GM12878 (cell line): Measurements from ENCODE around the gene ZNF385D. TPM values are rescaled to one million over a fixed set of nuclear protein-coding genes. Genes with fewer than 3 reads are reported as not detected.

Source experiments
- ATAC-seq: fragments of 200-7000 bp; cut with Tn5 transposase; 3 replicates; pipeline ENCODE4 v1.9.1; 2020; ENCODE audit warnings: mild to moderate bottlenecking, moderate library complexity
- BruUV-seq: library from RNA; stranded (reverse); fragments of 400-500 nt; replicated peaks from 2 replicates; lab custom pipeline; 2021; lab: Mats Ljungman, UMichigan
- CTCF ChIA-PET: fragments of 300-600 bp; sonication (Branson Sonifier 250); formaldehyde crosslinking; extraction: SDS; loops from one replicate; lab custom pipeline; 2021; ENCODE audit warnings: inconsistent platforms; lab: Yijun Ruan, JAX
- POLR2A ChIA-PET: fragments of 350-600 bp; formaldehyde crosslinking; extraction: SDS; loops from one replicate; lab custom pipeline; 2021; ENCODE audit warnings: inconsistent platforms; lab: Charles Lee
- RAD21 ChIA-PET: fragments of 300-600 bp; sonication (Branson Sonifier 250); formaldehyde crosslinking; loops from one replicate; lab custom pipeline; 2023; ENCODE audit warnings: antibody characterized with exemption; ENCODE audit not compliant: unreplicated experiment; lab: Charles Lee
- SMC1A ChIA-PET: fragments of 300-600 bp; sonication (Branson Sonifier 250); formaldehyde crosslinking; loops from one replicate; lab custom pipeline; 2023; ENCODE audit not compliant: unreplicated experiment, uncharacterized antibody; lab: Charles Lee
- DNase-seq: peaks from one replicate; pipeline ENCODE4 v3.0.0-alpha.2; 2011; ENCODE audit warnings: low read depth, low spot score
- FAIRE-seq: peaks from 3 replicates; lab custom pipeline; 2011; peaks lifted over from hg19 to GRCh38; lab: Jason Lieb, UNC
- H2AFZ ChIP-seq: 2 replicates; pipeline ENCODE4 v1.6.0; 2011; ENCODE audit warnings: low read depth, low read length, control low read depth; ENCODE audit not compliant: control insufficient read depth
- H3K27ac ChIP-seq: 2 replicates; pipeline ENCODE4 v1.5.1; 2011; ENCODE audit warnings: control low read depth; ENCODE audit not compliant: control insufficient read depth, insufficient read depth
- H3K27me3 ChIP-seq, 2 experiments: replicated peaks in 1 of 2; 2 replicates each; pipeline versions ENCODE4 v1.6.0 to v1.6.1; 2011; ENCODE audit warnings: low read length in 1 of 2; ENCODE audit not compliant: control insufficient read depth in 2 of 2, insufficient read depth in 2 of 2
- H3K36me3 ChIP-seq, 2 experiments: 2 replicates each; pipeline ENCODE4 v1.5.1; 2011; ENCODE audit warnings: low read length in 1 of 2; ENCODE audit not compliant: control insufficient read depth in 2 of 2, insufficient read depth in 2 of 2
- H3K4me1 ChIP-seq: 2 replicates; pipeline ENCODE4 v1.6.1; 2011; ENCODE audit warnings: mild to moderate bottlenecking, low read length, moderate library complexity, mixed read lengths; ENCODE audit not compliant: control insufficient read depth, insufficient read depth
- H3K4me2 ChIP-seq: 2 replicates; pipeline ENCODE4 v1.6.0; 2011; ENCODE audit warnings: control low read depth; ENCODE audit not compliant: control insufficient read depth, insufficient read depth
- H3K4me3 ChIP-seq: fragments of 200-600 bp; sonication (generic); 2 replicates; pipeline ENCODE4 v1.5.1; 2016
- H3K79me2 ChIP-seq: 2 replicates; pipeline ENCODE4 v1.6.0; 2011; ENCODE audit warnings: low read length; ENCODE audit not compliant: control insufficient read depth, insufficient read depth
- H3K9ac ChIP-seq: 2 replicates; pipeline ENCODE4 v1.8.0; 2011; ENCODE audit warnings: low read length, control low read depth, mixed read lengths; ENCODE audit not compliant: control insufficient read depth, insufficient read depth
- H3K9me3 ChIP-seq: replicated peaks from 3 replicates; pipeline ENCODE4 v1.5.1; 2011; ENCODE audit warnings: mild to moderate bottlenecking, low read length; ENCODE audit not compliant: control insufficient read depth, insufficient read depth
- H4K20me1 ChIP-seq: 2 replicates; pipeline ENCODE4 v1.6.0; 2011; ENCODE audit not compliant: control insufficient read depth, insufficient read depth
- ETV6 ChIP-seq, 2 experiments: fragments of 450-650 bp in 1 of 2; IDR thresholded peaks in 1 of 2; conservative IDR thresholded peaks in 1 of 2; 2 replicates each; pipeline ENCODE4 v1.6.1; 2014; ENCODE audit warnings: antibody characterized with exemption in 1 of 2, borderline replicate concordance in 1 of 2, low read depth in 1 of 2, mild to moderate bottlenecking in 1 of 2, moderate library complexity in 1 of 2
- MYC ChIP-seq: IDR thresholded peaks from 2 replicates; pipeline ENCODE4 v1.6.1; 2011; ENCODE audit warnings: mild to moderate bottlenecking, low read length, moderate library complexity, inconsistent platforms; ENCODE audit not compliant: insufficient read depth, insufficient replicate concordance, insufficient read length, severe bottlenecking
- NFIC ChIP-seq: IDR thresholded peaks from 2 replicates; pipeline ENCODE4 v1.6.1; 2012; ENCODE audit warnings: low read depth, mild to moderate bottlenecking, inconsistent platforms, low read length, moderate library complexity
- NFXL1 ChIP-seq: fragments of 450-650 bp; IDR thresholded peaks from 2 replicates; pipeline ENCODE4 v1.6.1; 2017; ENCODE audit warnings: antibody characterized with exemption, mild to moderate bottlenecking, borderline replicate concordance
- NFYA ChIP-seq: IDR thresholded peaks from 2 replicates; pipeline ENCODE4 v1.6.1; 2011; ENCODE audit warnings: low read depth, mild to moderate bottlenecking, low read length, improper control_type of control experiment, borderline replicate concordance
- RCOR1 ChIP-seq: conservative IDR thresholded peaks from 2 replicates; pipeline ENCODE4 v1.6.1; 2012; ENCODE audit warnings: low read depth, low read length, improper control_type of control experiment
- SREBF2 ChIP-seq: IDR thresholded peaks from 2 replicates; pipeline ENCODE4 v1.6.1; 2012; ENCODE audit warnings: mild to moderate bottlenecking, low read length
- SUPT20H ChIP-seq: IDR thresholded peaks from 2 replicates; pipeline ENCODE4 v1.6.1; 2011; ENCODE audit warnings: low read depth, mild to moderate bottlenecking, low read length, moderate library complexity, borderline replicate concordance; ENCODE audit not compliant: control insufficient read depth
- ZNF207 ChIP-seq: fragments of 450-650 bp; IDR thresholded peaks from 2 replicates; pipeline ENCODE4 v1.6.1; 2014; ENCODE audit warnings: antibody characterized with exemption, mild to moderate bottlenecking, borderline replicate concordance
- WGBS: methylation state at CpG from one replicate; pipeline ENCODE4 v1.1.6; 2016; ENCODE audit warnings: low lambda C conversion rate; ENCODE audit not compliant: insufficient replicate concordance, insufficient coverage; ENCODE audit errors: missing lambda C conversion rate; 5-methylcytosine and 5-hydroxymethylcytosine counted together
- in situ Hi-C: fragments of 300-500 bp; cut with MboI; formaldehyde crosslinking; loops from 9 replicates; pipeline ENCODE4 v1.14.3; 2018; ENCODE audit warnings: mixed read lengths
- intact Hi-C: fragments of 100-400 bp; cut with micrococcal nuclease; formaldehyde crosslinking; loops from one replicate; pipeline ENCODE4 v1.14.2; 2022; ENCODE audit not compliant: unreplicated experiment
- polyA plus RNA-seq, 11 experiments: library from polyadenylated mRNA; depleted of rRNA in 4 of 11; unstranded in 6 of 11; stranded (reverse) in 5 of 11; fragments of >200 nt; fragmentation: Nextera tagmentation in 4 of 11; fragmentation: Illumina TruSeq in 1 of 11; extraction: Ambion mirVana in 4 of 11; extraction: Trizol in 1 of 11; gene quantifications; 1 replicate in 1 of 11; 2 replicates in 10 of 11; pipeline versions ENCODE4 v1.2.1 to v1.2.3, GENCODE V29; 2011 to 2016; ENCODE audit warnings: inconsistent platforms in 2 of 11, missing spikeins in 2 of 11, low read depth in 1 of 11
- total RNA-seq, 4 experiments: library from RNA; depleted of rRNA in 3 of 4; stranded (reverse); fragments of >200 nt in 3 of 4; fragmentation: Illumina TruSeq in 1 of 4; extraction: Trizol in 1 of 4; gene quantifications; 2 replicates each; pipeline versions ENCODE4 v1.2.1 to v1.2.3, GENCODE V29; 2013 to 2021
- TF ChIP-seq, protein P1 (sequence below): fragments of 450-650 bp; IDR thresholded peaks from 2 replicates; pipeline ENCODE4 v1.6.1; 2017; ENCODE audit warnings: mild to moderate bottlenecking, low read depth, inconsistent platforms; ENCODE audit not compliant: poor library complexity, severe bottlenecking
- TF ChIP-seq, protein P2 (sequence below): IDR thresholded peaks from 2 replicates; pipeline ENCODE4 v1.6.1; 2012; ENCODE audit warnings: low read depth, low read length, improper control_type of control experiment
- TF ChIP-seq, protein P3 (sequence below): fragments of 450-650 bp; IDR thresholded peaks from 2 replicates; pipeline ENCODE4 v1.6.1; 2016; ENCODE audit warnings: mild to moderate bottlenecking
- TF ChIP-seq, protein P4 (sequence below): fragments of 450-650 bp; formaldehyde crosslinking; IDR thresholded peaks from 2 replicates; pipeline ENCODE4 v1.4.0; 2020; ENCODE audit warnings: mild to moderate bottlenecking, moderate library complexity
- TF ChIP-seq, protein P5 (sequence below): fragments of 450-650 bp; IDR thresholded peaks from 2 replicates; pipeline ENCODE4 v1.6.1; 2017; ENCODE audit warnings: low read depth, mild to moderate bottlenecking, moderate library complexity

Gene ZNF385D
- total and polyA plus RNA-seq, 10 of the 15 experiments (the other 5 are each of a cell fraction or from before 2014, with no cell fraction given), result 0.01 to 0.62 (median 0.18) TPM; not detected in 5

DNA sequence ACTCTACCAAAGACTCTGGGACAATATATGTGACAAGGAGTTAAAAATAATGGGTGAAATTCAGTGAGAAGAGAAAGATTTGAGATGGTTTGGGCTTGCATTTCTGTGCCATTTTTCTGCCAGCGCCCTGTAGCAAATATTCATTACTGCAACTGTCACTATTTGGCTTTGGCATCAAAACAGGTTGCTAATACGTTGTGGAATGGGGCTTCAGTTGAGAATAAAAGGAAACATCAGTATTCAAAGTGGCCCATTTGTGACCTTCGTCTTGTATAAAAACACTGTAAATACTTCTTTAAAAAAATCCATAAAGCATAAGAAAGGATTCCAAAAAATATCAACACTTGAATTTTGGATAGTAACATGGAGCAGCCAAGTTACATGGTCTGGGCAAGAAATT is 309.2 kb downstream of the ZNF385D start:
- WGBS, result 0% methylated on average over 3 of the region's 3 CpGs
- in situ Hi-C loops (no loop called here), intact Hi-C loops (no loop called here)
- Histone ChIP-seq H3K27me3 (no peaks in the 10 kb centered on the region), H4K20me1 (no peaks in the 10 kb centered on the region), H3K79me2 (no peaks in the 10 kb centered on the region), H3K4me3 (no peak overlapping the region), H3K27ac (no peak overlapping the region), H3K4me1 (no peaks in the 10 kb centered on the region), H3K4me2 (no peak overlapping the region), H3K9me3 (no peaks in the 10 kb centered on the region), H2AFZ (no peak overlapping the region), H3K9ac (no peak overlapping the region), H3K36me3 (no peaks in the 10 kb centered on the region)
- BruUV-seq, result no TSS peak
- ChIA-PET CTCF (no interaction called here), RAD21 (no interaction called here), POLR2A (no interaction called here), SMC1A (interaction anchor here (0.6 to 3.1 kb wide), 3 partner anchors 10 to 122 kb away, joined by 3 to 11 read pairs (median 4); no protein-coding TSS in a partner anchor)
- FAIRE-seq (no peak), DNase-seq (no peak), ATAC-seq (no peak)
- TF ChIP-seq RCOR1, result no peak
- TF ChIP-seq, protein P1, sequence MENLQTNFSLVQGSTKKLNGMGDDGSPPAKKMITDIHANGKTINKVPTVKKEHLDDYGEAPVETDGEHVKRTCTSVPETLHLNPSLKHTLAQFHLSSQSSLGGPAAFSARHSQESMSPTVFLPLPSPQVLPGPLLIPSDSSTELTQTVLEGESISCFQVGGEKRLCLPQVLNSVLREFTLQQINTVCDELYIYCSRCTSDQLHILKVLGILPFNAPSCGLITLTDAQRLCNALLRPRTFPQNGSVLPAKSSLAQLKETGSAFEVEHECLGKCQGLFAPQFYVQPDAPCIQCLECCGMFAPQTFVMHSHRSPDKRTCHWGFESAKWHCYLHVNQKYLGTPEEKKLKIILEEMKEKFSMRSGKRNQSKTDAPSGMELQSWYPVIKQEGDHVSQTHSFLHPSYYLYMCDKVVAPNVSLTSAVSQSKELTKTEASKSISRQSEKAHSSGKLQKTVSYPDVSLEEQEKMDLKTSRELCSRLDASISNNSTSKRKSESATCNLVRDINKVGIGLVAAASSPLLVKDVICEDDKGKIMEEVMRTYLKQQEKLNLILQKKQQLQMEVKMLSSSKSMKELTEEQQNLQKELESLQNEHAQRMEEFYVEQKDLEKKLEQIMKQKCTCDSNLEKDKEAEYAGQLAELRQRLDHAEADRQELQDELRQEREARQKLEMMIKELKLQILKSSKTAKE, result no peak
- TF ChIP-seq SUPT20H, result no peak
- TF ChIP-seq, protein P2, sequence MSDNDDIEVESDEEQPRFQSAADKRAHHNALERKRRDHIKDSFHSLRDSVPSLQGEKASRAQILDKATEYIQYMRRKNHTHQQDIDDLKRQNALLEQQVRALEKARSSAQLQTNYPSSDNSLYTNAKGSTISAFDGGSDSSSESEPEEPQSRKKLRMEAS, result no peak
- TF ChIP-seq SREBF2, result no peak
- no peak for TF ChIP-seq NFXL1
- TF ChIP-seq, protein P3, sequence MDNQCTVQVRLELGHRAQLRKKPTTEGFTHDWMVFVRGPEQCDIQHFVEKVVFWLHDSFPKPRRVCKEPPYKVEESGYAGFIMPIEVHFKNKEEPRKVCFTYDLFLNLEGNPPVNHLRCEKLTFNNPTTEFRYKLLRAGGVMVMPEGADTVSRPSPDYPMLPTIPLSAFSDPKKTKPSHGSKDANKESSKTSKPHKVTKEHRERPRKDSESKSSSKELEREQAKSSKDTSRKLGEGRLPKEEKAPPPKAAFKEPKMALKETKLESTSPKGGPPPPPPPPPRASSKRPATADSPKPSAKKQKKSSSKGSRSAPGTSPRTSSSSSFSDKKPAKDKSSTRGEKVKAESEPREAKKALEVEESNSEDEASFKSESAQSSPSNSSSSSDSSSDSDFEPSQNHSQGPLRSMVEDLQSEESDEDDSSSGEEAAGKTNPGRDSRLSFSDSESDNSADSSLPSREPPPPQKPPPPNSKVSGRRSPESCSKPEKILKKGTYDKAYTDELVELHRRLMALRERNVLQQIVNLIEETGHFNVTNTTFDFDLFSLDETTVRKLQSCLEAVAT, result no peak
- no peak for TF ChIP-seq NFYA
- no peak for TF ChIP-seq ZNF207
- TF ChIP-seq, protein P4, sequence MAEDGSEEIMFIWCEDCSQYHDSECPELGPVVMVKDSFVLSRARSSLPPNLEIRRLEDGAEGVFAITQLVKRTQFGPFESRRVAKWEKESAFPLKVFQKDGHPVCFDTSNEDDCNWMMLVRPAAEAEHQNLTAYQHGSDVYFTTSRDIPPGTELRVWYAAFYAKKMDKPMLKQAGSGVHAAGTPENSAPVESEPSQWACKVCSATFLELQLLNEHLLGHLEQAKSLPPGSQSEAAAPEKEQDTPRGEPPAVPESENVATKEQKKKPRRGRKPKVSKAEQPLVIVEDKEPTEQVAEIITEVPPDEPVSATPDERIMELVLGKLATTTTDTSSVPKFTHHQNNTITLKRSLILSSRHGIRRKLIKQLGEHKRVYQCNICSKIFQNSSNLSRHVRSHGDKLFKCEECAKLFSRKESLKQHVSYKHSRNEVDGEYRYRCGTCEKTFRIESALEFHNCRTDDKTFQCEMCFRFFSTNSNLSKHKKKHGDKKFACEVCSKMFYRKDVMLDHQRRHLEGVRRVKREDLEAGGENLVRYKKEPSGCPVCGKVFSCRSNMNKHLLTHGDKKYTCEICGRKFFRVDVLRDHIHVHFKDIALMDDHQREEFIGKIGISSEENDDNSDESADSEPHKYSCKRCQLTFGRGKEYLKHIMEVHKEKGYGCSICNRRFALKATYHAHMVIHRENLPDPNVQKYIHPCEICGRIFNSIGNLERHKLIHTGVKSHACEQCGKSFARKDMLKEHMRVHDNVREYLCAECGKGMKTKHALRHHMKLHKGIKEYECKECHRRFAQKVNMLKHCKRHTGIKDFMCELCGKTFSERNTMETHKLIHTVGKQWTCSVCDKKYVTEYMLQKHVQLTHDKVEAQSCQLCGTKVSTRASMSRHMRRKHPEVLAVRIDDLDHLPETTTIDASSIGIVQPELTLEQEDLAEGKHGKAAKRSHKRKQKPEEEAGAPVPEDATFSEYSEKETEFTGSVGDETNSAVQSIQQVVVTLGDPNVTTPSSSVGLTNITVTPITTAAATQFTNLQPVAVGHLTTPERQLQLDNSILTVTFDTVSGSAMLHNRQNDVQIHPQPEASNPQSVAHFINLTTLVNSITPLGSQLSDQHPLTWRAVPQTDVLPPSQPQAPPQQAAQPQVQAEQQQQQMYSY, result no peak
- TF ChIP-seq, protein P5, sequence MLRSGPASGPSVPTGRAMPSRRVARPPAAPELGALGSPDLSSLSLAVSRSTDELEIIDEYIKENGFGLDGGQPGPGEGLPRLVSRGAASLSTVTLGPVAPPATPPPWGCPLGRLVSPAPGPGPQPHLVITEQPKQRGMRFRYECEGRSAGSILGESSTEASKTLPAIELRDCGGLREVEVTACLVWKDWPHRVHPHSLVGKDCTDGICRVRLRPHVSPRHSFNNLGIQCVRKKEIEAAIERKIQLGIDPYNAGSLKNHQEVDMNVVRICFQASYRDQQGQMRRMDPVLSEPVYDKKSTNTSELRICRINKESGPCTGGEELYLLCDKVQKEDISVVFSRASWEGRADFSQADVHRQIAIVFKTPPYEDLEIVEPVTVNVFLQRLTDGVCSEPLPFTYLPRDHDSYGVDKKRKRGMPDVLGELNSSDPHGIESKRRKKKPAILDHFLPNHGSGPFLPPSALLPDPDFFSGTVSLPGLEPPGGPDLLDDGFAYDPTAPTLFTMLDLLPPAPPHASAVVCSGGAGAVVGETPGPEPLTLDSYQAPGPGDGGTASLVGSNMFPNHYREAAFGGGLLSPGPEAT, result no peak
- TF ChIP-seq MYC, result no peak
- no peak for TF ChIP-seq ETV6 (conservative IDR thresholded peaks at IDR 0.05 in 1 of 2, IDR thresholded peaks at IDR 0.05 in 1 of 2; ENCODE audit: borderline replicate concordance in 1 of 2, low read depth in 1 of 2)
- no peak for TF ChIP-seq NFIC
